ENCODE data around the gene LAMTOR5.
A peak's percentile ranks its signal among the peaks of the same experiment; 100 is the strongest.
"Not testable (repeated sequence)": the region's sequence is repeated elsewhere in the genome, so short reads cannot be mapped to it uniquely, and the experiment has no call there.

Gene LAMTOR5

GRCh38 chr1:110407260-110408210 is at the start of gene LAMTOR5:
Gene LAMTOR5 (minus strand): TSS chr1:110407694. CDS start chr1:110407620, 74 bp downstream.
- peak; percentile 90 for DNase-seq

- no peak for DNase-seq
Measured at GRCh38 chr1:110457206-110457605, 49.7 kb upstream of the LAMTOR5 start.

GRCh38 chr1:110455151-110455550 is 47.7 kb upstream of the LAMTOR5 start:
- DNase-seq: no peak

GRCh38 chr1:110454328-110454727 is 46.8 kb upstream of the LAMTOR5 start:
- no peak for DNase-seq

GRCh38 chr1:110453829-110454228 is 46.3 kb upstream of the LAMTOR5 start:
- DNase-seq: no peak

- DNase-seq: no peak
Measured at GRCh38 chr1:110452330-110452729, 44.8 kb upstream of the LAMTOR5 start.

GRCh38 chr1:110450929-110451328 is 43.4 kb upstream of the LAMTOR5 start, which contains the start of gene PROK1:
Gene PROK1 (plus strand): TSS chr1:110451149. CDS start chr1:110451217, 68 bp downstream.
- no peak for DNase-seq

GRCh38 chr1:110449661-110450651 is 42.5 kb upstream of the LAMTOR5 start:
- no peak for DNase-seq

- DNase-seq: no peak
Measured at GRCh38 chr1:110444561-110444960, 37.1 kb upstream of the LAMTOR5 start.

- DNase-seq: no peak
Measured at GRCh38 chr1:110443451-110443850, 36.0 kb upstream of the LAMTOR5 start.

GRCh38 chr1:110441888-110442287 is 34.4 kb upstream of the LAMTOR5 start:
- no peak for DNase-seq

- peak; percentile 54 for DNase-seq
Measured at GRCh38 chr1:110440877-110441276, 33.4 kb upstream of the LAMTOR5 start.

GRCh38 chr1:110439873-110440272 is 32.4 kb upstream of the LAMTOR5 start:
- not testable (repeated sequence) for DNase-seq

- no peak for DNase-seq
Measured at GRCh38 chr1:110438893-110439292, 31.4 kb upstream of the LAMTOR5 start.

- DNase-seq: not testable (repeated sequence)
Measured at GRCh38 chr1:110437645-110438299, 30.3 kb upstream of the LAMTOR5 start.

GRCh38 chr1:110436635-110437034 is 29.1 kb upstream of the LAMTOR5 start:
- peak; percentile 5 for DNase-seq

- no peak for DNase-seq
Measured at GRCh38 chr1:110434946-110435345, 27.5 kb upstream of the LAMTOR5 start.

- peak; percentile 6 for DNase-seq
Measured at GRCh38 chr1:110433803-110434202, 26.3 kb upstream of the LAMTOR5 start.

GRCh38 chr1:110433213-110433612 is 25.7 kb upstream of the LAMTOR5 start:
- no peak for DNase-seq

GRCh38 chr1:110430901-110431300 is 23.4 kb upstream of the LAMTOR5 start:
- no peak for DNase-seq

GRCh38 chr1:110430366-110430765 is 22.9 kb upstream of the LAMTOR5 start:
- no peak for DNase-seq

GRCh38 chr1:110428946-110429345 is 21.5 kb upstream of the LAMTOR5 start:
- DNase-seq: no peak

GRCh38 chr1:110426854-110427253 is 19.4 kb upstream of the LAMTOR5 start:
- no peak for DNase-seq

Data from fibroblast of upper back skin (primary cell).